Naive thymus-derived CD4-positive, alpha-beta T cell (primary cell): Measurements from ENCODE around the gene RAB1B. TPM values are rescaled to one million over a fixed set of nuclear protein-coding genes. Genes with fewer than 3 reads are reported as not detected.
"Not testable (repeated sequence)": the region's sequence is repeated elsewhere in the genome, so short reads cannot be mapped to it uniquely, and the experiment has no call there.

ENCODE experiments used
- ATAC-seq: fragments of 150-1000 bp; cut with Tn5 transposase; 2 replicates; pipeline ENCODE4 v1.10.0; 2021; ENCODE audit warnings: mild to moderate bottlenecking, moderate library complexity
- CTCF ChIA-PET: fragments of 350-600 bp; sonication (Branson Sonifier 250); formaldehyde crosslinking; loops from one replicate; lab custom pipeline; 2021; ENCODE audit warnings: antibody characterized with exemption; lab: Charles Lee
- POLR2A ChIA-PET: fragments of 350-600 bp; sonication (Branson Sonifier 250); formaldehyde crosslinking; loops from one replicate; lab custom pipeline; 2021; ENCODE audit warnings: antibody characterized with exemption, inconsistent platforms; lab: Charles Lee
- DNase-seq, 9 donors: peaks; one replicate each; pipeline versions ENCODE4 v3.0.0 to v3.0.0-alpha.2; 2020 to 2022; ENCODE audit warnings: mixed read lengths in 1 of 9
- H3K27ac ChIP-seq: one replicate; pipeline ENCODE4 v1.7.0; 2013; ENCODE audit warnings: mild to moderate bottlenecking, low read depth, low read length, moderate library complexity
- H3K27me3 ChIP-seq, 2 donors: one replicate each; pipeline ENCODE4 v1.7.0; 2013; ENCODE audit warnings: low read length in 2 of 2, mild to moderate bottlenecking in 2 of 2, moderate library complexity in 2 of 2; ENCODE audit not compliant: control insufficient read depth in 2 of 2, insufficient read depth in 2 of 2
- H3K36me3 ChIP-seq, 3 experiments: 1 replicate in 2 of 3; 2 replicates in 1 of 3; pipeline ENCODE4 v1.7.0; 2013; ENCODE audit warnings: low read length in 3 of 3, mild to moderate bottlenecking in 3 of 3, moderate library complexity in 1 of 3; ENCODE audit not compliant: insufficient read depth in 3 of 3, control insufficient read depth in 2 of 3
- H3K4me1 ChIP-seq, 2 donors: one replicate each; pipeline ENCODE4 v1.7.0; 2013; ENCODE audit warnings: low read length in 2 of 2, mild to moderate bottlenecking in 2 of 2, moderate library complexity in 1 of 2; ENCODE audit not compliant: control insufficient read depth in 2 of 2, insufficient read depth in 2 of 2
- H3K4me3 ChIP-seq: 2 replicates; pipeline ENCODE4 v1.7.0; 2013; ENCODE audit warnings: mild to moderate bottlenecking, low read length
- H3K9me3 ChIP-seq, 3 experiments: 1 replicate in 2 of 3; 2 replicates in 1 of 3; pipeline ENCODE4 v1.7.0; 2013; ENCODE audit warnings: low read length in 3 of 3; ENCODE audit not compliant: control insufficient read depth in 2 of 3
- H3K27ac Mint-ChIP-seq, 9 donors: one replicate each; pipeline ENCODE4 v1.8.0; 2020 to 2022; ENCODE audit warnings: mixed read lengths in 9 of 9, mild to moderate bottlenecking in 8 of 9, moderate library complexity in 5 of 9, inconsistent platforms in 2 of 9
- H3K27me3 Mint-ChIP-seq, 5 donors: one replicate each; pipeline ENCODE4 v1.8.0; 2021 to 2022; ENCODE audit warnings: mixed read lengths in 5 of 5, mild to moderate bottlenecking in 1 of 5
- H3K36me3 Mint-ChIP-seq, 5 donors: one replicate each; pipeline ENCODE4 v1.8.0; 2020 to 2022; ENCODE audit warnings: mixed read lengths in 5 of 5, mild to moderate bottlenecking in 3 of 5, inconsistent platforms in 1 of 5
- H3K4me1 Mint-ChIP-seq, 7 donors: one replicate each; pipeline ENCODE4 v1.8.0; 2020 to 2022; ENCODE audit warnings: mixed read lengths in 7 of 7, mild to moderate bottlenecking in 3 of 7, inconsistent platforms in 1 of 7
- H3K4me3 Mint-ChIP-seq, 10 donors: one replicate each; pipeline ENCODE4 v1.8.0; 2020 to 2022; ENCODE audit warnings: mild to moderate bottlenecking in 10 of 10, mixed read lengths in 10 of 10, moderate library complexity in 6 of 10, inconsistent platforms in 2 of 10
- H3K9me3 Mint-ChIP-seq, 11 donors: one replicate each; pipeline ENCODE4 v1.8.0; 2020 to 2022; ENCODE audit warnings: mixed read lengths in 11 of 11, mild to moderate bottlenecking in 4 of 11, inconsistent platforms in 1 of 11, moderate library complexity in 1 of 11
- intact Hi-C, 2 donors: fragments of 100-400 bp; cut with micrococcal nuclease; formaldehyde crosslinking; loops; one replicate each; pipeline ENCODE4 v1.15.1; 2023
- polyA plus RNA-seq, 2 donors: library from polyadenylated mRNA; unstranded; fragments of 300-500 nt; fragmentation: Illumina TruSeq; gene quantifications; one replicate each; pipeline ENCODE4 v1.2.3, GENCODE V29; 2021
- total RNA-seq, 6 experiments: library from RNA in 5 of 6; stranded (reverse) in 5 of 6; gene quantifications; 1 replicate in 5 of 6; 2 replicates in 1 of 6; pipeline ENCODE4 v1.2.3 and lab custom pipeline; 2021 to 2026

Gene RAB1B
- total and polyA plus RNA-seq, 7 experiments from 2014 or later = 11.3 to 151 (median 64.8) TPM

GRCh38 chr11:66297610-66298009, 29.2 kb downstream of the RAB1B start:
- intact Hi-C loops = no loop called here
- peaks cover 0 to 7% (median 4%) of the 10 kb centered on the region in 7 donors for H3K4me1 Mint-ChIP-seq
- POLR2A ChIA-PET = interaction anchor here (1.8 kb wide), 1 partner anchor 10 kb away, joined by 7 read pairs; no protein-coding TSS in a partner anchor

GRCh38 chr11:66299186-66299585, 30.7 kb downstream of the RAB1B start:
- Histone ChIP-seq H3K4me1 (no peaks in the 10 kb centered on the region), H3K9me3 (no peaks in the 10 kb centered on the region), H3K27ac (no peak overlapping the region), H3K27me3 (no peaks in the 10 kb centered on the region), H3K4me3 (no peak overlapping the region), H3K36me3 (no peaks in the 10 kb centered on the region)
- Mint-ChIP-seq H3K9me3 (no peaks in the 10 kb centered on the region), H3K4me3 (no peak overlapping the region), H3K27me3 (peaks cover 0 to 4% (median 0%) of the 10 kb centered on the region in 5 donors), H3K27ac (no peak overlapping the region), H3K4me1 (no peaks in the 10 kb centered on the region), H3K36me3 (no peaks in the 10 kb centered on the region)
- intact Hi-C loops = no loop called here
- ChIA-PET POLR2A (interaction anchor here (1.4 to 1.8 kb wide), 2 partner anchors 10 to 11 kb away, joined by 3 to 7 read pairs; partner anchors contain the start of gene YIF1A), CTCF (interaction anchor here (0.6 kb wide), 1 partner anchor 98 kb away, joined by 3 read pairs; no protein-coding TSS in a partner anchor)
- ATAC-seq = no peak
- DNase-seq = no peak

More at GRCh38 chr11:66297610-66298009, 29.2 kb downstream of the RAB1B start:
- no peaks in the 10 kb centered on the region for H3K9me3 ChIP-seq
- H3K4me3 ChIP-seq = no peak overlapping the region
- Mint-ChIP-seq H3K4me3 (no peak overlapping the region), H3K27me3 (peaks cover 5 to 16% (median 10%) of the 10 kb centered on the region in 5 donors), H3K9me3 (no peaks in the 10 kb centered on the region), H3K36me3 (peaks cover 0 to 2% (median 0%) of the 10 kb centered on the region in 5 donors), H3K27ac (no peak overlapping the region)
- H3K36me3 ChIP-seq = no peaks in the 10 kb centered on the region
- H3K4me1 ChIP-seq = no peaks in the 10 kb centered on the region
- no peak overlapping the region for H3K27ac ChIP-seq
- ATAC-seq = no peak
- H3K27me3 ChIP-seq = peaks cover 0 to 6% of the 10 kb centered on the region in 2 donors
- CTCF ChIA-PET = interaction anchor here (0.7 to 0.9 kb wide), 2 partner anchors 14 to 28 kb away, joined by 3 read pairs; no protein-coding TSS in a partner anchor
- no peak for DNase-seq

- Mint-ChIP-seq H3K4me3 (no peak overlapping the region), H3K27ac (no peak overlapping the region), H3K36me3 (no peaks in the 10 kb centered on the region), H3K4me1 (no peaks in the 10 kb centered on the region), H3K27me3 (peaks cover 0 to 2% (median 0%) of the 10 kb centered on the region in 5 donors), H3K9me3 (no peaks in the 10 kb centered on the region)
- H3K4me3 ChIP-seq = no peak overlapping the region
- POLR2A ChIA-PET = interaction anchor here (1.0 kb wide), 1 partner anchor 14 kb away, joined by 3 read pairs; the partner anchor contains the start of gene YIF1A
- H3K4me1 ChIP-seq = no peaks in the 10 kb centered on the region
- no peaks in the 10 kb centered on the region for H3K36me3 ChIP-seq
- no peak overlapping the region for H3K27ac ChIP-seq
- no peaks in the 10 kb centered on the region for H3K9me3 ChIP-seq
- ATAC-seq (no peak), DNase-seq (no peak)
- CTCF ChIA-PET = interaction anchor here (0.9 to 2.2 kb wide), 2 partner anchors 9 to 86 kb away, joined by 4 read pairs; no protein-coding TSS in a partner anchor
- intact Hi-C loops = no loop called here
- H3K27me3 ChIP-seq = no peaks in the 10 kb centered on the region
Measured at GRCh38 chr11:66302656-66303055, 34.2 kb downstream of the RAB1B start.

- DNase-seq (no peak), ATAC-seq (no peak)
- no peaks in the 10 kb centered on the region for H3K36me3 Mint-ChIP-seq
- H3K27me3 Mint-ChIP-seq = peaks cover 0 to 2% (median 0%) of the 10 kb centered on the region in 5 donors
- Histone ChIP-seq H3K4me3 (no peak overlapping the region), H3K27ac (no peak overlapping the region), H3K9me3 (no peaks in the 10 kb centered on the region), H3K27me3 (no peaks in the 10 kb centered on the region), H3K4me1 (peaks cover 11 to 21% of the 10 kb centered on the region in 2 donors), H3K36me3 (no peaks in the 10 kb centered on the region)
- ChIA-PET POLR2A (interaction anchor here (0.6 to 0.9 kb wide), 4 partner anchors 11 to 975 kb away, joined by 3 to 4 read pairs (median 3); no protein-coding TSS in a partner anchor), CTCF (interaction anchor here (4.6 kb wide), 1 partner anchor 76 kb away, joined by 53 read pairs; no protein-coding TSS in a partner anchor)
- peaks cover 7 to 19% (median 13%) of the 10 kb centered on the region in 7 donors for H3K4me1 Mint-ChIP-seq
- no peak overlapping the region for H3K4me3 Mint-ChIP-seq
- peak overlapping the region in 1 of 9 donors; percentile 67 for H3K27ac Mint-ChIP-seq
- intact Hi-C loops = no loop called here
- H3K9me3 Mint-ChIP-seq = no peaks in the 10 kb centered on the region
Measured at GRCh38 chr11:66309475-66309874, 41.0 kb downstream of the RAB1B start.

- DNase-seq (no peak), ATAC-seq (no peak)
- POLR2A ChIA-PET = interaction anchor here (4.0 kb wide), 1 partner anchor 36 kb away, joined by 68 read pairs; the partner anchor contains the start of genes B4GAT1 and BRMS1
- Histone ChIP-seq H3K9me3 (no peaks in the 10 kb centered on the region), H3K27ac (no peak overlapping the region), H3K27me3 (no peaks in the 10 kb centered on the region), H3K4me3 (no peak overlapping the region), H3K4me1 (peaks cover 11 to 29% of the 10 kb centered on the region in 2 donors), H3K36me3 (no peaks in the 10 kb centered on the region)
- Mint-ChIP-seq H3K27ac (peak overlapping the region in 1 of 9 donors; percentile 2), H3K36me3 (no peaks in the 10 kb centered on the region), H3K9me3 (no peaks in the 10 kb centered on the region), H3K4me1 (peaks cover 10 to 24% (median 19%) of the 10 kb centered on the region in 7 donors), H3K4me3 (no peak overlapping the region), H3K27me3 (peaks cover 0 to 2% (median 0%) of the 10 kb centered on the region in 5 donors)
- intact Hi-C loops = no loop called here
- CTCF ChIA-PET = interaction anchor here (0.6 to 4.6 kb wide), 4 partner anchors 19 to 80 kb away, joined by 3 to 58 read pairs (median 32); partner anchors contain the start of gene YIF1A
Measured at GRCh38 chr11:66310324-66310723, 41.9 kb downstream of the RAB1B start.

GRCh38 chr11:66310803-66311440, 42.5 kb downstream of the RAB1B start:
- H3K9me3 ChIP-seq, H3K36me3 Mint-ChIP-seq, H3K4me3 ChIP-seq, H3K27me3 ChIP-seq, H3K9me3 Mint-ChIP-seq, H3K36me3 ChIP-seq, H3K27me3 Mint-ChIP-seq, H3K27ac ChIP-seq, ATAC-seq, DNase-seq, intact Hi-C loops: not testable (repeated sequence)
- Mint-ChIP-seq H3K4me3 (peak overlapping the region in 1 of 10 donors; percentile 91), H3K27ac (peak overlapping the region in 4 of 9 donors; percentile 38 to 100 (median 98)), H3K4me1 (peaks cover 16 to 30% (median 25%) of the 10 kb centered on the region in 7 donors)
- CTCF ChIA-PET = interaction anchor here (0.6 to 4.6 kb wide), 24 partner anchors 8 to 833 kb away, joined by 3 to 58 read pairs (median 6); partner anchors contain the start of genes BRMS1, MRPL11, PELI3 and RIN1
- POLR2A ChIA-PET = interaction anchor here (0.6 to 4.0 kb wide), 13 partner anchors 11 to 128 kb away, joined by 3 to 89 read pairs (median 15); partner anchors contain the start of genes B4GAT1, BRMS1, MRPL11 and RAB1B
- peaks cover 11 to 34% of the 10 kb centered on the region in 2 donors for H3K4me1 ChIP-seq
